Left ventricle myocardium inferior (tissue), 1 donor: Measurements from ENCODE around the gene SP3. TPM values are rescaled to one million over a fixed set of nuclear protein-coding genes. Genes with fewer than 3 reads are reported as not detected.

Experiments used
- DNase-seq: peaks from one replicate; pipeline ENCODE4 v3.0.0-alpha.2; 2020
- H3K27ac ChIP-seq: fragments of 200-600 bp; replicated peaks from 2 replicates; pipeline ENCODE4 v1.8.0; 2021
- H3K27me3 ChIP-seq: fragments of 200-600 bp; 2 replicates; pipeline ENCODE4 v1.8.0; 2021; ENCODE audit warnings: low read depth
- H3K36me3 ChIP-seq: fragments of 200-600 bp; 2 replicates; pipeline ENCODE4 v1.8.0; 2021
- H3K4me1 ChIP-seq: fragments of 200-600 bp; 2 replicates; pipeline ENCODE4 v1.8.0; 2021
- H3K4me3 ChIP-seq: fragments of 200-600 bp; 2 replicates; pipeline ENCODE4 v1.8.0; 2021; ENCODE audit warnings: mild to moderate bottlenecking, moderate library complexity
- H3K9me3 ChIP-seq: fragments of 200-600 bp; replicated peaks from 2 replicates; pipeline ENCODE4 v1.8.0; 2021
- CTCF ChIP-seq: fragments of 200-600 bp; IDR thresholded peaks from 2 replicates; pipeline ENCODE4 v1.8.0; 2021; ENCODE audit warnings: antibody characterized with exemption, mild to moderate bottlenecking, borderline replicate concordance
- intact Hi-C: fragments of 100-400 bp; cut with micrococcal nuclease; formaldehyde crosslinking; loops from one replicate; pipeline ENCODE4 v1.11.0; 2022
- total RNA-seq: library from RNA; stranded (reverse); fragmentation: NEBNext Ultra II Directional; extraction: Animal tissue kit (Norgen Biotek cat#: 25700); gene quantifications from one replicate; pipeline ENCODE4 v1.2.1, GENCODE V29; 2021
- donor health status: DM: no; HTN: yes; CAD: no; lungs with severe emphysema.

The SP3 gene
- total RNA-seq, 1 donor from 2014 or later, result 32.1 TPM

- H3K4me1 ChIP-seq, result peaks cover 48% of the 10 kb centered on the region
Measured at GRCh38 chr2:173922760-173923159, 42.4 kb downstream of the SP3 start.

GRCh38 chr2:173922068-173922467, 43.1 kb downstream of the SP3 start:
- no peaks in the 10 kb centered on the region for H3K27me3 ChIP-seq
- no peak for TF ChIP-seq CTCF
- H3K4me3 ChIP-seq, result no peak overlapping the region
- no peak overlapping the region for H3K27ac ChIP-seq
- H3K36me3 ChIP-seq, result peaks cover 20% of the 10 kb centered on the region
- no peak for DNase-seq
- H3K4me1 ChIP-seq, result peaks cover 48% of the 10 kb centered on the region
- H3K9me3 ChIP-seq, result no peaks in the 10 kb centered on the region
- intact Hi-C loops, result no loop called here

More at GRCh38 chr2:173922760-173923159, 42.4 kb downstream of the SP3 start:
- no peak for TF ChIP-seq CTCF
- Histone ChIP-seq H3K27me3 (no peaks in the 10 kb centered on the region), H3K4me3 (no peak overlapping the region), H3K9me3 (no peaks in the 10 kb centered on the region), H3K36me3 (peaks cover 15% of the 10 kb centered on the region), H3K27ac (no peak overlapping the region)
- DNase-seq, result no peak
- intact Hi-C loops, result no loop called here

DNA sequence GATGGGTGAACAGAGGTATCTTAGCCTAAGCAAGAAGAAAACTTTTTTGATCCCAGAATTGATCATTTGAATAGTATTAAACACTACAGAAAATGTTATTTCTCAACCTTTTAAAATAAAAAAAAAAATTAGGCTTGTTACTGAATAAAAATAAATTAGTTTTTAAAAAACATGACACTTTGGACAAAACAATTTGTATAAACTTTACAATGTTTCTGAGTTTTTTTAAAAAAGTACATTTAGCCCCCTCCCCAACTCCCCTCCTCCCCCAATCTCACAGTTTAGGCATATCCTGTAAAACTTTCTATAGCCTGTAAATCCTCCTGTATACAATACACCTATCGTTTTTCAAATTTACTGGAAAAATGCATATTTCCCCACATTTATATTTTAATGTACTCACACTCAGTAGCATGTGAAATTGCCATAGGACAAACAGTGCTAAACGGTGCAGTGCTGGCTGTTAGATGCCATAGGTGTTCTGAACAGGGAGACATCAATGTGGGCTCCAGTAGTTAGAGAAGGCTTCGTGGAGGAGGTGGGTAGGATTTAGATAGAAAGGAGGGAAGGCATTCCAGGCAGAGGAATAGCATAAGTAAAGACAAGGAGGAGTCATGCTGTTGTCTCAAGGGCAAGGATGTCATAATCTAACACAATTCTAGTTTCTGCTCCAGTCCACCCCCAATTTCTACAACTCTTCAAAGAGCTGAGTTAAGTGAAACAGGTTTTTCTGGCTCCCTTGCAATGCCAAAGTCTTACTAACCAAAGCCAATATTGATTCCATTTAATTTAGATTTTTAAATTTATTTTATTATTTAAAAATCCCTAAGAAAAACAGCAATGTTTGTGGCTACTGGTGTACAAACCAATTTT, 50.9 kb downstream of the SP3 start:
- TF ChIP-seq CTCF, result no peak
- Histone ChIP-seq H3K27me3 (no peaks in the 10 kb centered on the region), H3K36me3 (peaks cover 65% of the 10 kb centered on the region), H3K4me3 (no peak overlapping the region), H3K9me3 (no peaks in the 10 kb centered on the region), H3K4me1 (no peaks in the 10 kb centered on the region), H3K27ac (no peak overlapping the region)
- DNase-seq, result no peak
- intact Hi-C loops, result no loop called here

GRCh38 chr2:173909846-173910245, 55.3 kb downstream of the SP3 start:
- no peak for TF ChIP-seq CTCF
- intact Hi-C loops, result no loop called here
- Histone ChIP-seq H3K9me3 (no peaks in the 10 kb centered on the region), H3K27me3 (no peaks in the 10 kb centered on the region), H3K4me3 (no peak overlapping the region), H3K27ac (no peak overlapping the region), H3K4me1 (no peaks in the 10 kb centered on the region), H3K36me3 (peaks cover 74% of the 10 kb centered on the region)
- no peak for DNase-seq

GRCh38 chr2:173906626-173907025, 58.5 kb downstream of the SP3 start:
- Histone ChIP-seq H3K9me3 (no peaks in the 10 kb centered on the region), H3K27ac (no peak overlapping the region), H3K36me3 (peaks cover 64% of the 10 kb centered on the region), H3K4me1 (no peaks in the 10 kb centered on the region), H3K4me3 (no peak overlapping the region), H3K27me3 (no peaks in the 10 kb centered on the region)
- intact Hi-C loops, result no loop called here
- DNase-seq, result no peak
- TF ChIP-seq CTCF, result no peak
